HCEC 1CT (cell line): ENCODE data around the gene CDC42EP3.

Experiments used
- DNase-seq: peaks from one replicate; pipeline ENCODE4 v3.0.0-alpha.2; 2017

CDC42EP3 gene

GRCh38 chr2:37654419-37654818 lies 17.0 kb downstream of the CDC42EP3 start:
- DNase-seq, result no peak

GRCh38 chr2:37653805-37654378 lies 17.6 kb downstream of the CDC42EP3 start:
- DNase-seq, result no peak

- DNase-seq, result no peak
Measured at GRCh38 chr2:37653093-37653492, 18.3 kb downstream of the CDC42EP3 start.

GRCh38 chr2:37652199-37652640 lies 19.2 kb downstream of the CDC42EP3 start:
- peak; percentile 99 for DNase-seq

GRCh38 chr2:37650548-37651093 lies 20.8 kb downstream of the CDC42EP3 start:
- no peak for DNase-seq

- DNase-seq, result no peak
Measured at GRCh38 chr2:37649518-37649917, 21.9 kb downstream of the CDC42EP3 start.

- DNase-seq, result no peak
Measured at GRCh38 chr2:37648331-37649011, 23.0 kb downstream of the CDC42EP3 start.

- no peak for DNase-seq
Measured at GRCh38 chr2:37647971-37648330, 23.5 kb downstream of the CDC42EP3 start.

- no peak for DNase-seq
Measured at GRCh38 chr2:37645836-37646235, 25.6 kb downstream of the CDC42EP3 start.

- peak; percentile 79 for DNase-seq
Measured at GRCh38 chr2:37645362-37645761, 26.1 kb downstream of the CDC42EP3 start.

GRCh38 chr2:37644191-37644590 lies 27.3 kb downstream of the CDC42EP3 start:
- no peak for DNase-seq

GRCh38 chr2:37643730-37644078 lies 27.7 kb downstream of the CDC42EP3 start:
- no peak for DNase-seq

GRCh38 chr2:37642907-37643729 lies 28.3 kb downstream of the CDC42EP3 start:
- DNase-seq, result no peak

- DNase-seq, result peak; percentile 86
Measured at GRCh38 chr2:37641582-37642171, 29.8 kb downstream of the CDC42EP3 start.

GRCh38 chr2:37639631-37640030 lies 31.8 kb downstream of the CDC42EP3 start:
- DNase-seq, result no peak

GRCh38 chr2:37638973-37639372 lies 32.5 kb downstream of the CDC42EP3 start:
- no peak for DNase-seq

GRCh38 chr2:37637985-37638384 lies 33.5 kb downstream of the CDC42EP3 start:
- DNase-seq, result peak; percentile 24

- peak; percentile 57 for DNase-seq
Measured at GRCh38 chr2:37637190-37637860, 34.1 kb downstream of the CDC42EP3 start.

GRCh38 chr2:37636381-37637066 lies 34.9 kb downstream of the CDC42EP3 start:
- no peak for DNase-seq

- peak; percentile 88 for DNase-seq
Measured at GRCh38 chr2:37635504-37636380, 35.7 kb downstream of the CDC42EP3 start.

GRCh38 chr2:37634914-37635503 lies 36.4 kb downstream of the CDC42EP3 start:
- DNase-seq, result no peak
